ENCODE data around the gene GLIS1. TPM values are rescaled to one million over a fixed set of nuclear protein-coding genes. Genes with fewer than 3 reads are reported as not detected.

Gene GLIS1
- total RNA-seq, 1 donor from 2014 or later, result 17.4 TPM

DNA sequence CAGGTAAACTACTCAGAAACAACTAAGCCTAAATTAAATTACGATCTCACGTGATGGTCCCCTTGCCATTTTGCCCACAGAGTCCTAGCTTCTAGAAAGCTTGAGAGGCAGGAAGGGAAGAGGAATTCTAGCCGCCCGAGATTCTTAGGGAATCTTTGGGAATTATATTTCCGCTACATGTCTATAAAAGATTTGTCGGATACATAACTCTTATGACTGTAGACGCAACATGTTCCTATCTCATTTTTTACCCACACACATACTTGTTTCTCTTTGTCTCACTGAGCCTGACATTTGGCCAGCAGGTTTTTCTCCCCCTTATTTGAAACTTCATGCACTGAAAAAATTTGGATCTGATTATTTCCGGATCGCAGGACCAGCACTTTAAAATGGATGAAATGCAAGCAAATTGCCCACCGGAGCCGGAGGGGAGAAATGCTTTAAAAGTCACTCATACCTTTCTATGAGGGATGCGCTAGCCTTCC lies 5.5 kb downstream of the GLIS1 start:
- Mint-ChIP-seq H3K27me3 (ENCODE audit: low read depth) (no peaks in the 10 kb centered on the region), H3K9me3 (ENCODE audit: low read depth) (no peaks in the 10 kb centered on the region), H3K4me1 (ENCODE audit: low read depth) (peaks cover 91% of the 10 kb centered on the region), H3K27ac (ENCODE audit: unreplicated experiment) (peak overlapping the region; percentile 97), H3K36me3 (ENCODE audit: low read depth) (no peaks in the 10 kb centered on the region), H3K4me3 (ENCODE audit: unreplicated experiment) (peak overlapping the region; percentile 53)
- no peak for DNase-seq (ENCODE audit: low spot score)
- TF ChIP-seq CTCF (IDR thresholded peaks at IDR 0.05), result no peak

- Mint-ChIP-seq H3K4me1 (ENCODE audit: low read depth) (peaks cover 95% of the 10 kb centered on the region), H3K36me3 (ENCODE audit: low read depth) (no peaks in the 10 kb centered on the region), H3K9me3 (ENCODE audit: low read depth) (no peaks in the 10 kb centered on the region), H3K4me3 (ENCODE audit: unreplicated experiment) (peak overlapping the region; percentile 53), H3K27me3 (ENCODE audit: low read depth) (no peaks in the 10 kb centered on the region), H3K27ac (ENCODE audit: unreplicated experiment) (peak overlapping the region; percentile 97)
- DNase-seq (ENCODE audit: low spot score), result no peak
- TF ChIP-seq CTCF (IDR thresholded peaks at IDR 0.05), result no peak
Observed at GRCh38 chr1:53732912-53733317, 6.0 kb downstream of the GLIS1 start.

- Mint-ChIP-seq H3K27me3 (ENCODE audit: low read depth) (no peaks in the 10 kb centered on the region), H3K9me3 (ENCODE audit: low read depth) (no peaks in the 10 kb centered on the region), H3K27ac (ENCODE audit: unreplicated experiment) (peak overlapping the region; percentile 97), H3K4me3 (ENCODE audit: unreplicated experiment) (peak overlapping the region; percentile 53), H3K36me3 (ENCODE audit: low read depth) (no peaks in the 10 kb centered on the region), H3K4me1 (ENCODE audit: low read depth) (peaks cover 99% of the 10 kb centered on the region)
- no peak for TF ChIP-seq CTCF (IDR thresholded peaks at IDR 0.05)
- DNase-seq (ENCODE audit: low spot score), result no peak
Observed at GRCh38 chr1:53732409-53732808, 6.6 kb downstream of the GLIS1 start.

DNA sequence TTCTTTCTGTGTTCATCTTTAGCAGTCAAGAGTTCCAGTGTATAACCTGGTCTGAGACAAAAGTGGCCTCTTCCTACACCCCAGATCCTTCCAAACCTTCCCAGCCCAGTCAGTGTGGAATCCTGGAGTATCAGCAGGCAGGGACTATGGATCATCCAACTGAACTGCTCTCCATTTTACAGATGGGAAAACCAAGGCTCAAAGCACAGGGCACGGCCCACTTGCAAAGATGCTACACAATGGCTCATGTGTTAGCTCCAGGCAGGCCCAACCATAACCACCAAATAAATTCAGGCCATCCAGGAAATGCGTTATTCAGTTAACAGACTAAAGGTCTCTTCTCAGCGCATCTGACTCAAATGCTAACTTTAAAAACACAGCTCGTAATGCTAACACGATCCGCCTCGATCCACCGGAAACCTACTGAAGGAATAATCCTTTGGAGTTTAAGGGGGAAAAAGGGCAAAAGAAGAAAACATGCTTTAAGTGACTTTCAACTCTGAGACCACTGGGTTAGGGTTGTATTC lies 7.1 kb downstream of the GLIS1 start:
- no peak for TF ChIP-seq CTCF (IDR thresholded peaks at IDR 0.05)
- Mint-ChIP-seq H3K4me1 (ENCODE audit: low read depth) (peaks cover 96% of the 10 kb centered on the region), H3K4me3 (ENCODE audit: unreplicated experiment) (peak overlapping the region; percentile 53), H3K9me3 (ENCODE audit: low read depth) (no peaks in the 10 kb centered on the region), H3K27ac (ENCODE audit: unreplicated experiment) (peak overlapping the region; percentile 97), H3K27me3 (ENCODE audit: low read depth) (no peaks in the 10 kb centered on the region), H3K36me3 (ENCODE audit: low read depth) (no peaks in the 10 kb centered on the region)
- no peak for DNase-seq (ENCODE audit: low spot score)

GRCh38 chr1:53731043-53731600 lies 7.8 kb downstream of the GLIS1 start:
- H3K9me3 Mint-ChIP-seq (ENCODE audit: low read depth), result no peaks in the 10 kb centered on the region
- no peak for TF ChIP-seq CTCF (IDR thresholded peaks at IDR 0.05)
- H3K27me3 Mint-ChIP-seq (ENCODE audit: low read depth), result no peaks in the 10 kb centered on the region
- no peak overlapping the region for H3K4me3 Mint-ChIP-seq (ENCODE audit: unreplicated experiment)
- H3K27ac Mint-ChIP-seq (ENCODE audit: unreplicated experiment), result peak overlapping the region; percentile 97
- DNase-seq (ENCODE audit: low spot score), result no peak
- H3K4me1 Mint-ChIP-seq (ENCODE audit: low read depth), result peaks cover 90% of the 10 kb centered on the region
- H3K36me3 Mint-ChIP-seq (ENCODE audit: low read depth), result no peaks in the 10 kb centered on the region
